DMS153 (cell line): ENCODE results near the gene FES.
A peak's percentile ranks its signal among the peaks of the same experiment; 100 is the strongest.

ENCODE experiments used
- DNase-seq: peaks from one replicate; lab custom pipeline; 2025; lab: John Stamatoyannopoulos, UW

The FES gene

DNA sequence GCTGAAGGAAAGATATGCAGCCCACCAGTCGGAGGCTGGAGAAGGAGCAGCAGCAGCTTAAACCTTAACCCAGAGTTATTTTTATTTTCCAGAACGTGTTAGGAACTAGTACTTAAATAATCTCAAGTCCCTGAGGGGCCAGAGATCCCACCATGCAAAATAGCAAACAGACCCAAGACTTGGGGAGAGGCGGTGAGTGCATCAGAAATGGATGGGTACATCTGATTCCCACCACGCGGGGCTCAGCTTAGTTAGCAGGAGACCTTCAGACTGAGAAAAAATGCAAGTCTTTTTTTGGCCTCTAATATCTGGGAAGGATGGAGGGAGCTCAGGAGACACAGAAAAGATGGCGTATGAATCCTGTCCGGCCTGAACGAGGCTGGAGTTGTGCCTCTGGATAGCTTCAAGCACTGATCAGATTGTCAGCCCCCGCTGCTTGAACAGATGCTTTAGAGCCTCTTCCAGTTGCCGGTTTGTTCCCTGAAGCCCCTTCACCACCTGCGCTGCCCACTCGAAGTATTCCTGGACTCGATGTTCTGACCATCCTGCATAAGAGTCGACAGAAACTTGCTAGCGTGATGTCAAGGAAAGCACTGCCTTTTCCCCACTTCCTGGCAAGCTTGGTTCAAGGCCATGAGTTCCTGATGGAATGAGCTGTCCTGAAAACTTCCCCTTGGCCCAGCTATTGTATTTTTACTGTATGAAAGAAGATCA is 46.7 kb downstream of the FES start:
- DNase-seq = no peak

DNA sequence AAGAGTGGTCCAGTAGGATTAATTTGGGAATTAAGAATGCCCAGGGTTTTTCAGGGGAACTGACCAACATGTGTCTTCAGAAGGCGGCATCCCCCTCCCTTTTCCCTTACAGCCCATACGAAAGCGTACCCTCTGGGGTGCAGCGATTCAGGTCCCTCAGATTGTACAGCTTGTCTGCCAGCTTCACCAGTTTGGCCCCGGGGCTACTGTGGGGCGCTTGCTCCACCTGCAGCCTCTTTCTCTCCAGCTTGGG is 47.2 kb downstream of the FES start:
- no peak for DNase-seq

DNA sequence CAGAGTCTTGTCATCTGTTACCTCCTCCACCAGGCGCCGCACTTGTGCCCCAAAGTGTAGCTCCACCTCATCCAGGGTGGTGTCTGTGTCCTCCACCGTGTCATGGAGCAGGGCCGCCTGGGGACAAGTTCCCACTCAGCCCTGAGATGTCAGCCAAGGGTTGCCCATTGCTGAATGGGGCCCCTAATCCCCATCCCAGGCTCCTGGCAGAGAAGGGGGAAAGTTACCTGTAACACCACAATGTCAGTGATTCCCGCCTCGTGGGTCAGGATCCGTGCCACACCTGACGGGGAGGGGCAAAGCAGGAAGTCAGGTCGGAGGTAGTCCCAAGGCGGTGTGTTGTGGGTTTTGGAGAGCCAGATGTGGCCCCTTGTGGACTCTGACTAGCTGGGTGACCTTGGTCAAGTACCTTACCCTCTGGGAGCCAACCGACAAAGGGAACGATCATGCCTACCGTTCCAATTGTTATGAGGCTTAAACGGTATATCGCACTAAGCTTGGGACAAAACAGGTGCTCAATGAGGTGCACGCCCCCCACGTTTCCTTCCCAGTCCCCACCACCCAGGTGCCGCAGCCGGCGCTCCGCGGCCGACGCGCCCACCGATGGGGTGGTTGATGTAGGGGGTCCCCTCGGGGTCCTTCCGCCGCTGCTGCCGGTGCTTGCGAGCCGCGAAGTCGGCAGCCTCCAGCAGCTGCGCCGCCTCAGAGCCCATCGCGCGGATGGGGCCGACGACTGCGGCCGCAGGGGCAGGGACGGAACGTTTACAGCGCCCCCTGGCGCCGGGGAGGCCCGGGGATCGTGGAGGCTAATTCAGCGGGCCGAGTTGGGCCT is 47.7 kb downstream of the FES start, which contains the start of gene HDDC3:
Gene HDDC3 (minus strand): TSS at position 722 of the 832 bp plus-strand sequence. CDS start 9 bp downstream, at position 713.
- DNase-seq = peak; percentile 41

DNA sequence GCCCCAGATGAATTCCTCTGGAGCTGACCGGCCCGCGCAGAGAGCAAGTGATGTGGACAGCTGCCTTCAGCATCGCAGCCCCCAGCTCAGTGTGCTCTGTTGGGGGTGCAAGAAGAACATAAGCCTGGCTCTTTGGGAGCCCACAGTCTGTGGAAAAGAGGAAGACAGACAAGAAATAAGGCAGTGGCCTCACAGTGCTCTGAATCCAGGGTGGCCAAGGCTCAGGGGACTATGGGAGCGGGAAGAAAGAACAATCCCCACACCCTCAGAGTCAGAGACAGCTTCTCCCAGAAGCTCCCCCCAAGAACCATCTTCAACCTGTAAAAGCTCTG is 48.3 kb downstream of the FES start:
- no peak for DNase-seq

DNA sequence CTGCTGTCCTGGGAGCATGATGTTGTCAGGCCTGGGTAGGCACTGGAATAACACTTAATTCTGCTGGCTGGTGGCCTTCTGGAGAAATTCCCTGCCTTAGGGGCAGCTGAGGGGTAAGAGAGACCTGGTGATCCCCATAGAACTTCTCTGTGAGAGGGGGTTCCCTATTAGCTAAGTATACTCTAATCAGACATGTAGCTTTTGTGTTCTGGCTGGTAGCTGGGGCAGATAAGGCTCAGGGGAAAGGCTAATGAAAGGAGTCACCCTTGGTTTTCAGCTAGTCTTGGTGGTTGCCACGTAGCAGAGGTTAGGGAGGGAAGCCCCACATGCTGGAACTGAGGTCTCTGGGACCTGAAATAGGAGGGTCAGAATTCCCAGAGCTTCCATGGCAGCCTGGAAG is 49.0 kb downstream of the FES start:
- no peak for DNase-seq

DNA sequence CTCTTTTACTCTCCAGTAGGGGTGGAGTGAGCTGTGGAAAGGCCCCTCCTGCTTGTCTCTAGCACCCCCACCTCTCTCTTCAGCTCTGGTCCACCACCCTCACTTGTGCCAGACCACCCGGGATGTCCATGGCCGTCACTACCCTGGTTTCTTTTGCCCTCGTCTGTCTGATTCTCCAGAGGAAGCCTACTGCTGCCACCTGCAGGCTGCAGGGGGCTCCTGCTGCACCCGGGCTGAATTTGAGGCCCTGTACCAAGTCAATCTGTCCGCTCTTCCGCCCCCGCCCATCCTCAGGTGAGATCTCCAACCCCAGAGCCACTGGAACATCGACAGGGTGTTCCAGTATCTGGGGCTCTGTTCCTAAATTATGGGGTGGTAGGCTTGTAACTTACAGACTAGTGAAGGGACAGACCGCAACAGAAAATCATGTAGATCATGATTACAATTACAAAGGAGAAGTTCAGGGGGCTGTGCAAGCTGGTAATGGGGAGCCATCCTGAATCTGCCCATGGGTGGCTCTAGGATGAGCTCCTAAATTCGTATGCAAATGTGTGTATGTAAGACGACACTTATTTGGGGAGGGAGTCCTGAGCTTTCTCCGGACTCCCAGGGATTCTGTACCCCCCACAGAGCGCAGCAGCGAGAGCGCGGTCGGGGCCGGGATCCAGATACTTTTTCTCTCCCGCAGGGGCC is 50.1 kb downstream of the FES start:
- peak; percentile 46 for DNase-seq

DNA sequence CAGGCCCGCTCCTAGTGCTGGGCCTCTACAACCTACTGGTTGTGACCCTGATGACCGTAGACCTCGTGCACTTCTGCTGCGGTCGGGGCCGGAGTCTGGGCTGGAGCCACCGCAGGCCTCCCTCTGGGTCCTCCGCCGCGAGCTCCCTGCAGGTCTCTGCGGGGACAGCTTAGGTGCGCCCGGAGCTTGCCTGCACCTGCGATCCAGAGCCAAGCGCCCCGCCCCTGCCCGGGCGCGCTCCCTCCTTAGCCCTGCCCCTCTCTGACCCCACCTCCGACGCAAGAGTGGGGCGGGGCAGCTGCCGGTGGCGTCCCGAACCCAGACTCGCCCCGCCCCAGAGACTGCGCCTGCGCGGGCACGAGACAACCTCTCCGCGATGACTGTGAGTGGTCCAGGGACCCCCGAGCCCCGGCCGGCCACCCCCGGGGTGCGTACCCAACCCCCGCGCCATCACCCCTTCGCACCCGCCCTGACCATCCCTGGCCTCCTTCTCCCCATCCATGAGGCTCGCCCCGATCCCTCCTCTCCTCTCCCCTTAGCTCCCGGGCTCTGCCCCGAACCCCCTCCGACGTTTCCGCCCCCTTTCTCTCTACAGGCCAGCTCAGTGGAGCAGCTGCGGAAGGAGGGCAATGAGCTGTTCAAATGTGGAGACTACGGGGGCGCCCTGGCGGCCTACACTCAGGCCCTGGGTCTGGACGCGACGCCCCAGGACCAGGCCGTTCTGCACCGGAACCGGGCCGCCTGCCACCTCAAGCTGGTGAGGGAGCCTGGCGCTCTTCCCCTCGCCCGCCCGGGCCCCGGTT is 50.8 kb downstream of the FES start, which contains the start of gene UNC45A:
Gene UNC45A (plus strand): TSS at position 337 of the 803 bp plus-strand sequence. CDS start 40 bp downstream, at position 377.
- DNase-seq = peak; percentile 59

DNA sequence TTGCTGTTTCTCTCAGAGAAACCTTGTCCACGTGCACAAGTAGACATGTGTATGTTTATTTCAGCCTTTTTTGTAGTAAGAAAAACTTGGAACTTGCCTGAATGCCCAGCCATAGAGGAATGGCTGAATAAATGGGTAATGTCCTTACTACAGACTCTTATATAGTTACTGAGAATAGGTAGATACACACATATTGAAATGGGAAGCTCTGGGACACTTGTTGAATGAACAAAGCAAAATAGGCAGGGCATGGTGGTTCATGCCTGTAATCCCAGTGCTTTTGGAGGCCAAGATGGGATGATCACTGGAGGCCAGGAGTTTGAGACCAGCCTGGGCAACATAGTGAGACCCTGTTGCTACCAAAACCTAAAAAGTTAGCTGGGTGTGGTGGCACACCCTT is 52.5 kb downstream of the FES start:
- no peak for DNase-seq

DNA sequence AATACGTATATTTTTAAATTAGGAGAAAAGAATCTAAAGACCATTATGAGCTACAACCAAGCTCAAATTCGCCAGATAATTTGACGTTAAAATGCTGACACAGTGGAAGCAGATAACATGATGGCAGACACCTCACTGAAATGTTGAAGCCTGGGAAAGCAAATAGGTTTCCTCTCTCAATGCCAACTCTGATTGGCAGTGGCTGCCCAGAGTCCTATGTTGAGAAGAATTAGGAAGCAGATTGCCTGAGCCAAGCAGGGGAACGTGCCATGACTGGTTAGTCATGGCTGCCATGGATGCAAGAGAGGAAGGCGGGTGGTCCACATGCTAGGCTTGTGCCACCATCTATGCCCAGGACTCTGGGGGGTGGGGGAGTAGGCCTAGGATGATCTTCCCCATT is 54.0 kb downstream of the FES start:
- DNase-seq = no peak

DNA sequence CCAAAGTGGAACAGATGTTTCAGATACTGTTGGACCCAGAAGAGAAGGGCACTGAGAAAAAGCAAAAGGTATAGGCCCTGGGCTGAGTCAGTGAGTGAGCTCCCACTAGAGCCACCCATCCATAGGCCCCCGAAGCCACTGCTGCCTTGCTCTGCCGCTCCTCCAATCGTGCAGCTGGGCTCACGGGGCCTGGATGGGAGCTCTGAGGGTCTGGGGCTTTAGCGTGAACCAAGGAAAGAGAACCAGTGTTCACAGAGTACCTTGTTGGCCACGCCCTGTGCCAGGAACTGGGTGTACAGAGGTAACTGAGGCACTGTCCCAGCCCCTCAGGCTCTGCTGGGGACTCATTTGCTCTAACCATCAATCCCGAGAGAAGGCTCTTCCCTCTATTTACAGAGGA is 55.5 kb downstream of the FES start:
- DNase-seq = no peak

DNA sequence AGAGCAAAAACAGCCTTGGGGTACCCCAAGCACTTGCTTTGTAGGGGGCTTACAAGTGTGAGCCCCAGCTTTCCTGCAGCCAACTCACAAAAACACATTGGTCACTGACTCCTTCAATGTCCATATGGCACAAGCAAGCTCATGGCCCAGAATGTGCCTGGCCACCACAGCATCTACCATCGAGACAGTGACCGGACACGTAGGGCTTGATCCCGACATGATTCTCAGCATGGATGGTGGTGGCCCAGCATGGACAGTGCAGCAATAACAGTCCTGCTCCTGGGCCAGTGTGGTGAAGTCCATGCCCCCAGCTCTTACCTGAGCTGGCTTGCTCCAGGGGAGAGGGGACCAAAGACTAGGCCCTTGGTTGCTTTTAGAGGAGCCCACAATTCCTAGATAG is 56.7 kb downstream of the FES start:
- DNase-seq = no peak

DNA sequence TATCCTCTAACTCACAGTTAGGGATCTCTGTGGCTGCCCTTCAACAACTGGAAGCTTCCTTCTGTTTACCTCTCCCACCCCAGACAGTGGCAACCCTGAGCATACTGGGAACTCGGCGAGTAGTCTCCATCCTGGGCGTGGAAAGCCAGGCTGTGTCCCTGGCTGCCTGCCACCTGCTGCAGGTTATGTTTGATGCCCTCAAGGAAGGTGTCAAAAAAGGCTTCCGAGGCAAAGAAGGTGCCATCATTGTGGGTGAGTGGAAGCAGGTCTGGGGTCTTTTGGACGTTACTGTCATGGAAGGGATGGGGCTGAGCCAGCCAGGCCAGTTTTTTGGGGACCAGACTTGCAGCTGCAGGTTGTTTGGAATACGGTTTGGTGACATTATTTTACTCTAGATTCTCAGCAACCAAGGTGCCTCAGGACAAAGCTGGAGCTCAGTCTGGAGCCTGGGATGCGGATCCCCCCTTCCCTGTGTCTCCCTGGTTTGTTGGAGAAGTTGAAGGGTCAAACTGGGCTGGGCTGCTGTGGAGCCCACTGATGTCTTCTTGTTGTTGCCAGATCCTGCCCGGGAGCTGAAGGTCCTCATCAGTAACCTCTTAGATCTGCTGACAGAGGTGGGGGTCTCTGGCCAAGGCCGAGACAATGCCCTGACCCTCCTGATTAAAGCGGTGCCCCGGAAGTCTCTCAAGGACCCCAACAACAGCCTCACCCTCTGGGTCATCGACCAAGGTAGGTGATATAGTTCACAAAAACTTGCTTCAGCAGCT is 58.2 kb downstream of the FES start:
- no peak for DNase-seq

DNA sequence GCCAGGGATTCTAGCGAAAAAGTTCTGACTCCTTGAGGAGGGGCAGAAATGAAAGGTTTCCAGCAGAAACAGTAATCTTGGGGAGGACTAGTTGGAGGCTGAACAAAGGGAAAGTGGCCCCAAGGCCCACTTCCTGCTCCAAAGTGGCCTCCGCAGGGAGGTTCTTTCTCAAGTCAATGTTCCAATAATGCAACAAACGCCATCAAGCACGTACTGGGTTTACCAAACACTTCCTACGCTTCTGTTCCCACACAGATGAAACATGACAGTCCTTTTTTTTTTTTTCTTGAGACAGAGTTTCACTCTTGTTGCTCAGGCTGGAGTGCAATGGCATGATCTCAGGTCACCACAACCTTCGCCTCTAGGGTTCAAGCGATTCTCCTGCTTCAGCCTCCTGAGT is 60.8 kb downstream of the FES start:
- no peak for DNase-seq
